MV-4-11 (cell line): Measurements from ENCODE around the gene MCU.
"Not testable (repeated sequence)": the region's sequence is repeated elsewhere in the genome, so short reads cannot be mapped to it uniquely, and the experiment has no call there.

Experiments
- DNase-seq: peaks from one replicate; lab custom pipeline; 2025; lab: John Stamatoyannopoulos, UW

The MCU gene

GRCh38 chr10:72899545-72899944, 207.6 kb downstream of the MCU start:
- DNase-seq = no peak

GRCh38 chr10:72903941-72904446, 212.1 kb downstream of the MCU start:
- not testable (repeated sequence) for DNase-seq

- DNase-seq = peak; percentile 63
Measured at GRCh38 chr10:72904806-72905205, 212.9 kb downstream of the MCU start.

- DNase-seq = peak; percentile 38
Measured at GRCh38 chr10:72906446-72906845, 214.5 kb downstream of the MCU start.

GRCh38 chr10:72910705-72911104, 218.8 kb downstream of the MCU start:
- no peak for DNase-seq

GRCh38 chr10:72911758-72912157, 219.8 kb downstream of the MCU start:
- no peak for DNase-seq

GRCh38 chr10:72912736-72913135, 220.8 kb downstream of the MCU start:
- DNase-seq = no peak

- no peak for DNase-seq
Measured at GRCh38 chr10:72913287-72913686, 221.3 kb downstream of the MCU start.

GRCh38 chr10:72917201-72917600, 225.3 kb downstream of the MCU start:
- not testable (repeated sequence) for DNase-seq

- DNase-seq = peak; percentile 53
Measured at GRCh38 chr10:72917803-72918332, 225.9 kb downstream of the MCU start.

GRCh38 chr10:72918352-72918751, 226.4 kb downstream of the MCU start:
- no peak for DNase-seq

GRCh38 chr10:72921147-72921683, 229.3 kb downstream of the MCU start:
- not testable (repeated sequence) for DNase-seq

- no peak for DNase-seq
Measured at GRCh38 chr10:72924351-72924750, 232.4 kb downstream of the MCU start.

- no peak for DNase-seq
Measured at GRCh38 chr10:72925951-72926465, 234.1 kb downstream of the MCU start.

- DNase-seq = no peak
Measured at GRCh38 chr10:72927485-72927884, 235.5 kb downstream of the MCU start.

- DNase-seq = no peak
Measured at GRCh38 chr10:72928798-72929197, 236.9 kb downstream of the MCU start.

- DNase-seq = no peak
Measured at GRCh38 chr10:72930276-72930675, 238.3 kb downstream of the MCU start.

GRCh38 chr10:72932259-72933015, 240.5 kb downstream of the MCU start:
- DNase-seq = peak; percentile 32

GRCh38 chr10:72935361-72935760, 243.4 kb downstream of the MCU start:
- DNase-seq = peak; percentile 52
